HUES6 (cell line): ENCODE data around the gene COL23A1.

Experiments used
- H3K27ac ChIP-seq: 2 replicates; pipeline ENCODE4 v1.7.0; 2013; ENCODE audit warnings: low read depth, mild to moderate bottlenecking, low read length, inconsistent platforms
- H3K27me3 ChIP-seq: 2 replicates; pipeline ENCODE4 v1.6.1; 2013; ENCODE audit warnings: low read length; ENCODE audit not compliant: control insufficient read depth, insufficient read depth
- H3K36me3 ChIP-seq: 2 replicates; pipeline ENCODE4 v1.6.1; 2013; ENCODE audit warnings: low read length; ENCODE audit not compliant: control insufficient read depth, insufficient read depth
- H3K4me1 ChIP-seq: 2 replicates; pipeline ENCODE4 v1.6.1; 2013; ENCODE audit warnings: low read length; ENCODE audit not compliant: control insufficient read depth, insufficient read depth
- H3K4me3 ChIP-seq: 2 replicates; pipeline ENCODE4 v1.5.1; 2013; ENCODE audit warnings: low read depth, low read length
- H3K9ac ChIP-seq: one replicate; pipeline ENCODE4 v1.6.1; 2013; ENCODE audit warnings: mild to moderate bottlenecking, low read length
- H3K9me3 ChIP-seq: 2 replicates; pipeline ENCODE4 v1.6.1; 2013; ENCODE audit warnings: low read depth, low read length; ENCODE audit not compliant: control insufficient read depth, insufficient read depth

Gene COL23A1

DNA sequence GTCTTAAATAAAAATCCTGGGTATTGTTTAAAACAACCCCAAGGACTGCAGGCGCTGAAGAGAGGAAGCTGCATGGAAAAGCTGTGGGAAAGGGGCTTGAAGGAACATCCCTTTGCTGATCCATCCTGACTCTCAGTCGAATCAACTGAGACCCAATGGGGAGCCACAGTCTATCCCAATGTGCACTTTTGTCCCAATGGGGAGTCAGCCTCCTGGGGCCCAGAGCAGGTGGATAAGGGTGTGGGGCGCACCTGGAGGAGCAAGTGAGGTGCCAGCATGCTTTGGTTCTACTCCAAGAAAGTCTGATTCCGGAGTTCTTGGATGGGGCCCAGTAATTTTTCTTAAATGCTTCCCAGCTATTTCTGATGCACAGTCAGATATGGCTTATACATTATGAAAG is 118.1 kb downstream of the COL23A1 start:
- Histone ChIP-seq H3K4me3 (no peak overlapping the region), H3K27me3 (no peaks in the 10 kb centered on the region), H3K9me3 (0 out of 2 replicates have a peak, but pooled peaks cover 9% of the 10 kb centered on the region), H3K4me1 (peaks cover 5% of the 10 kb centered on the region; the same call in 1 of the 2 replicates), H3K36me3 (no peaks in the 10 kb centered on the region), H3K9ac (no peak overlapping the region), H3K27ac (no peak overlapping the region)

GRCh38 chr5:178471711-178472110 is 118.5 kb downstream of the COL23A1 start:
- H3K9me3 ChIP-seq, result 0 out of 2 replicates have a peak, but pooled peaks cover 9% of the 10 kb centered on the region
- peaks cover 5% of the 10 kb centered on the region; the same call in 1 of the 2 replicates for H3K4me1 ChIP-seq
- H3K27me3 ChIP-seq, result no peaks in the 10 kb centered on the region
- no peak overlapping the region for H3K27ac ChIP-seq
- H3K36me3 ChIP-seq, result no peaks in the 10 kb centered on the region
- H3K9ac ChIP-seq, result no peak overlapping the region
- H3K4me3 ChIP-seq, result no peak overlapping the region

GRCh38 chr5:178470760-178471025 is 119.5 kb downstream of the COL23A1 start:
- H3K4me1 ChIP-seq, result peaks cover 5% of the 10 kb centered on the region; the same call in 1 of the 2 replicates
- H3K36me3 ChIP-seq, result no peaks in the 10 kb centered on the region
- no peak overlapping the region for H3K27ac ChIP-seq
- no peaks in the 10 kb centered on the region for H3K27me3 ChIP-seq
- no peak overlapping the region for H3K9ac ChIP-seq
- 0 out of 2 replicates have a peak, but pooled peaks cover 6% of the 10 kb centered on the region for H3K9me3 ChIP-seq
- H3K4me3 ChIP-seq, result no peak overlapping the region

DNA sequence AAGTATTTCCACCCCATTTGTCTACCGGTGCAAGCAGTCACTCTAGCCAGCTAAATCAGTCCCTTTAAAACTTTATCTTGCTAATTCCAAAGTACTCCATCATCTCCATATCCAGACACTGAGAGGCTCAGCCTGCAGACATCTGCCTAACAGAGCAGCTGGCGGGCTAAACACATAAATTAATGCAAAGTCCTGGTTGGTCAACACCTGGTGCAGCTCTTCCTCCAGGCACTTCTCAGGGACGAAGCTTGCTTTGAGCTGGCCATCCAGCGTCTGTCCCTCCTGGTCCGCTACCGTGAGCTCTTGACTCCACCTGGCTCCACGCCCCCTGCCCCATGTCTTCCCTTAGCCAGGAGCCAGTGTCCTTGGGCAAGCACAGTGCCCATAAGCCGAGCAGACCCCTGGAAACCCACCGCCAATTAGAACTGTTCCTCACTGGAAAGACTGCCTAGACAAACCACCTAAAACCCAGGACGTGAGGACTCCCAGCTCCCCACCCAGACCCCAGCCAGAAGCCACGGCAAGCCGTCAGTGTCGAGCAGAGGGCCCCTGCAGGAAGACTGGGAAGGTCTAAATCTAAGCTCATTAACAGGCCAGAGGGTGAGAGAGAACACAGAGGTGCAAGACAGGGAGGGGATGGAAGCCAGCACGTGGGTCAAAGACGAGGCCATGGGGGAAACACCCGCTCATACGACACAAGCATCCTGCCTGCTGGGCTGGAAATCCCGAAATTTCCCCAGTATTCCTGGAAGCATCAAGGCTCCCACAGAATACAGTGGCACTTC is 120.0 kb downstream of the COL23A1 start:
- H3K27ac ChIP-seq, result no peak overlapping the region
- H3K9ac ChIP-seq, result no peak overlapping the region
- H3K4me3 ChIP-seq, result no peak overlapping the region
- H3K27me3 ChIP-seq, result no peaks in the 10 kb centered on the region
- 0 out of 2 replicates have a peak, but pooled peaks cover 3% of the 10 kb centered on the region for H3K9me3 ChIP-seq
- H3K4me1 ChIP-seq, result peaks cover 5% of the 10 kb centered on the region; the same call in 1 of the 2 replicates
- H3K36me3 ChIP-seq, result no peaks in the 10 kb centered on the region

DNA sequence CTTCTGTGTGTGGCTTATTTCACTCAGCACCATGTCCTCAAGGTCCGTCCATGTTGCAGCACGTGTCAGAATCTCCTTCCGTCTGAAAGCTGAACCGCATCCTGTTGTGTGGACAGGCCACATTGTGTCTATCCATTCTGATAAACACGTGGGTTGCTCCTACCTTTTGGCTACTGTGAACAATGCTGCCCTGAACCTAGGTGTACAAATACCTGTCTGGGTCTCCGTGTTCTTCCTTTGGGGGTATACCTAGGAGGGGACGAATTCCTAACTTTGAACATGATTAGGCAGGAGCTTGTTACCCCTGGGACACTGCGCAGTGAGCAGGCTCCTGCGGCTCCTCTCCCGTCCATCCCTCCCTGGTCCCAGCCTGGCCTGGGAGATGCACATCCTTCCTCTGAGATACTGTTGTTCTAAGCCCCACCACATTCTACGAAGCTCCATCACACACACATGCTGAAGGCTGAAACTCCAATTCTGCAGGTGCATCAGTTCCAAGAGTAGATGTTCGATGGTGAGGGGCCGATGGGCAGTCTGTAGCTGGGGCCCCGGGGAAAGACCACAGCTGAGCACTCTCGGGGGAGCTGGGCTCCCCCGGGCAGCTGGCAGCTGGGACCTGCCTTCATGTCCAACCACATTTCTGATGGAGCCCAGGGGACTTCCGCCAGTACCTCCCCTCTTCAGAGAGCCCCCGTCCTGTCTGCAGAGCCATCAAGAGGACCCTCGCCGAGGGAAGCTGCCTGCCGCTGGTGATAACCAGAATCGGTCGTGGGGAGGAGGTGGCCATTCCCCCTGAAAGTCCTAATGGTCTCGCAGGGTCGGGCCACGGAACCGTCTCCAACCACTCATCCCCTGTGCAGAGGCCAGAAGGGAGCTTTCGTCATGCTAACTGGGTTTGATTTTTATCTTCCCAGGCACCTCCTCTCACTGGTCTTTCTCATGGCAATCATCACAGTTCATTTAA is 120.9 kb downstream of the COL23A1 start:
- Histone ChIP-seq H3K9ac (no peak overlapping the region), H3K4me1 (peaks cover 5% of the 10 kb centered on the region; the same call in 1 of the 2 replicates), H3K9me3 (no peaks in the 10 kb centered on the region), H3K27ac (no peak overlapping the region), H3K36me3 (no peaks in the 10 kb centered on the region), H3K4me3 (no peak overlapping the region), H3K27me3 (no peaks in the 10 kb centered on the region)

DNA sequence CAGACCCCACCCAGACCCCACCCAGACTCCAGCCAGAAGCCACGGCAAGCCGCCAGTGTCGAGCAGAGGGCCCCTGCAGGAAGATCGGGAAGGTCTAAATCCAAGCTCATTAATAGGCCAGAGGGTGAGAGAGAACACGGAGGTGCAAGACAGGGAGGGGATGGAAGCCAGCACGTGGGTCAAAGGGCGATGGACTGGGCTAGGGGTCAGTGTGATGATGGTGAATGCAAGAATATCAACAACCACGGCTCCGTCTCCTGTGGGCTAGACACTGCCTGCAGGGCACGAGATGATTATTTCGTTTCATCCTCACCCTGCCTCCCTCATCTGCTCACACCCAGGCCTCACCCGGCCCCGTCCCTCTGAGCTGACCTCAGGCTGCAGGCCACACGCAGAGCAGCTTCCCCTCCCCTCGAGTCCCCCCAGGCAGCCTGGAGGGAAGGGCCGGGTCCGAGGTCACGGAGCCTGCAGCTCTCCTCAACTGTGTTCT is 122.0 kb downstream of the COL23A1 start:
- H3K9me3 ChIP-seq, result no peaks in the 10 kb centered on the region
- no peak overlapping the region for H3K27ac ChIP-seq
- no peak overlapping the region for H3K9ac ChIP-seq
- no peaks in the 10 kb centered on the region for H3K36me3 ChIP-seq
- H3K4me1 ChIP-seq, result peaks cover 6% of the 10 kb centered on the region
- no peaks in the 10 kb centered on the region for H3K27me3 ChIP-seq
- no peak overlapping the region for H3K4me3 ChIP-seq

- peaks cover 12% of the 10 kb centered on the region for H3K4me1 ChIP-seq
- H3K9me3 ChIP-seq, result no peaks in the 10 kb centered on the region
- H3K27me3 ChIP-seq, result no peaks in the 10 kb centered on the region
- H3K4me3 ChIP-seq, result no peak overlapping the region
- no peak overlapping the region for H3K9ac ChIP-seq
- no peak overlapping the region for H3K27ac ChIP-seq
- H3K36me3 ChIP-seq, result no peaks in the 10 kb centered on the region
Observed at GRCh38 chr5:178467568-178468195, 122.5 kb downstream of the COL23A1 start.

GRCh38 chr5:178467205-178467567 is 123.0 kb downstream of the COL23A1 start:
- Histone ChIP-seq H3K27ac (no peak overlapping the region), H3K9ac (no peak overlapping the region), H3K4me3 (no peak overlapping the region), H3K36me3 (no peaks in the 10 kb centered on the region), H3K4me1 (peaks cover 17% of the 10 kb centered on the region), H3K27me3 (no peaks in the 10 kb centered on the region), H3K9me3 (no peaks in the 10 kb centered on the region)

DNA sequence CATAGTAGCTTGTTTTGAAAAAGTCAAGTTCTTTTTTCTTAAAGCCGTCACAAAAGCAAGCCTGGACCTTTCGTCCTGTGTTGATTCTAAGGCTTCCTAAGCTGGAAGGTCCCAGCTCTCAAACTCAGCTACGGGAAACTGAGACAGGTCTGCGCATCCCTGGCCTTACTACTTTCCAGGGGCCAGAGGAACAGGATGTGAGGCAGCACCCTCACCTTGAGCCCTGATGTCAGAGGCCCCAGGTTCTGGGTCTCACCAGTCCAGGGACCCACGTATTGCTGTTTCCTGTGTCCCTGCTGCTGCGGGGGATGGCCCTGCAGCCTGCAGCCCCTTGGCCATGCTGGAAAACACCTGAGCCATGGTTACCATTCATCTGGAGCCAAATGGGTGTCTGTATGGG is 123.9 kb downstream of the COL23A1 start:
- Histone ChIP-seq H3K27me3 (no peaks in the 10 kb centered on the region), H3K36me3 (no peaks in the 10 kb centered on the region), H3K9me3 (no peaks in the 10 kb centered on the region), H3K4me1 (peaks cover 25% of the 10 kb centered on the region), H3K4me3 (no peak overlapping the region), H3K27ac (no peak overlapping the region), H3K9ac (no peak overlapping the region)

DNA sequence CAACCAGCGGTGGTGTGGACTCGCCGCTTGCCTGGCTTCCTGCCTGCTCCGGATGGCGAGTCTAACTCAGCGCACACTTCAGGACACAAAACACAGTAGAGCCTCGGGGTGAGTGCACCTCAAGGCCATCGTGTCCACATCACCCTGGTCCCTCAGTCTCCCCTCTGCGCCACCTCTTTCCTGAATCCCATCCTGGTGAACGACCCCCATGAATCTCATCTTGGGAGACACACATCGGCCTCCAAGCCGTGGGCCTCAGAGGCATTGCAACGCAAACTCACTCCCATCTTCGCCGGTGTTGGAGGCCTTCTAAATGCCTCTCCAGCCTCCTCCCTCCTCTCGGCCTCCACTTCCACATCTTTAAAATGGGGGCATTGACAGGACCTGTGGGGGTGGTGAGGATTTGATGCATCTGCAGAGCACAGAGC is 124.3 kb downstream of the COL23A1 start:
- peaks cover 29% of the 10 kb centered on the region for H3K4me1 ChIP-seq
- H3K27ac ChIP-seq, result no peak overlapping the region
- no peaks in the 10 kb centered on the region for H3K9me3 ChIP-seq
- no peak overlapping the region for H3K9ac ChIP-seq
- H3K36me3 ChIP-seq, result no peaks in the 10 kb centered on the region
- no peak overlapping the region for H3K4me3 ChIP-seq
- no peaks in the 10 kb centered on the region for H3K27me3 ChIP-seq
